Body of pancreas (tissue), 4 donors: Measurements from ENCODE around the gene BRD4.

Experiments used
- CTCF ChIP-seq, 7 experiments: fragments of 450-650 bp in 4 of 7; fragments of 200-600 bp in 3 of 7; sonication (generic) in 3 of 7; IDR thresholded peaks; one replicate each; pipeline ENCODE4 v1.5.1; 2016 to 2019; ENCODE audit warnings: antibody characterized with exemption in 7 of 7
- POLR2A ChIP-seq, 3 donors: fragments of 450-650 bp; IDR thresholded peaks; one replicate each; pipeline ENCODE4 v1.6.1; 2016; ENCODE audit warnings: antibody characterized with exemption in 3 of 3, mild to moderate bottlenecking in 2 of 3

- TF ChIP-seq POLR2A (IDR thresholded peaks at IDR 0.05) (no peak), CTCF (IDR thresholded peaks at IDR 0.05) (no peak)
Measured at GRCh38 chr19:15197942-15198341, 134.4 kb downstream of the BRD4 start.
